Stimulated activated CD4-positive, alpha-beta T cell treated with anti-CD3 and anti-CD28 coated beads, Interleukin-1b, Interleukin-23, amount 100 ng/mL, for 24 hours (primary cell): ENCODE data around the gene ZNF678.
A peak's percentile ranks its signal among the peaks of the same experiment; 100 is the strongest.

Experiments
- DNase-seq, 4 experiments: peaks; one replicate each; pipeline ENCODE4 v3.0.0-alpha.2; 2020; ENCODE audit warnings: low read depth in 4 of 4, low spot score in 1 of 4

The ZNF678 gene

DNA sequence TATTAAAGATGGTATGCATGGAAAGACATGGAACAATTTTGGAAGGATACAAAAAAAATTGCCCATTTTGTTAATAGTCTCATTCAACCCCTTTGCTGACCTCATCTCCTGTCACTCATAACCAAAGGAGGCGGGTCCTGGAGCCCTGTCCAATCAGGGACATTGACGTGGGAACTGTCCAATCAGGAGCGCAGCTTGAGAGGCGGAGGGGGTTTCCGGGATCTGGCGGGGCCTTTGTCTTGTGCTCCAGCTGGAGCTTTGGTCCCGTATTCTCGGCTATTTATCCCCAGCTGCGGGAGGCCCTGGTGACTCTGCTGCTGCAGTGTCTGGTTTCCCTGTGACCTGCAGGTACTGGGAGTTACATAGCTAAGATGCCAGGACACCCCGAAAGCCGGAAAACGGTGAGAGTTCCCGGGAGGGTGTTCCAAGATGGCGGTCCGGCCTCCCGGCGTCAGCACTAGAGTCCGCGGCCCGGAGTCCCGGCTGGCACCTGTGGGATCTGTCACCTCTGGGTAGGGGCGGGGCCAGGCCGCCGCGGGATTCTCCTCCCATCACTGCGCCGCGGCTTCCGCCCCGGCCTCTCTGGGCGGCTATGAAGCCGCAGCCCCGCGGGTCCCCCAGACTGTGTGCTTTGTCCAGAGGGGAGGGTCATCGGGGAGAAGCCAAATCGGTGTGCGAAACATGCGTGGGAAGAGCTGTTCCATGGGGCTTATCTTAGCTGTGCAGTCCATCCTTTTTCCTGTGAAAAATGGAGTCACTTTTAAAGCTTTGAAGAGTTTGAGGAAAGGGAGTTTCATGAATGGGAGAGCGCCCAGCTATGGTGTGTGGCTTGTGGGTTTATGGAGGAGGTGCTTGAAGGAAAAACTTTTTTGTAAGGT lies at the start of gene ZNF678:
Gene ZNF678 (plus strand): TSS at position 233 of the 878 bp plus-strand sequence. CDS start 87,436 bp downstream, outside the sequence.
- peak; percentile 57 to 83 (median 72) for DNase-seq

DNA sequence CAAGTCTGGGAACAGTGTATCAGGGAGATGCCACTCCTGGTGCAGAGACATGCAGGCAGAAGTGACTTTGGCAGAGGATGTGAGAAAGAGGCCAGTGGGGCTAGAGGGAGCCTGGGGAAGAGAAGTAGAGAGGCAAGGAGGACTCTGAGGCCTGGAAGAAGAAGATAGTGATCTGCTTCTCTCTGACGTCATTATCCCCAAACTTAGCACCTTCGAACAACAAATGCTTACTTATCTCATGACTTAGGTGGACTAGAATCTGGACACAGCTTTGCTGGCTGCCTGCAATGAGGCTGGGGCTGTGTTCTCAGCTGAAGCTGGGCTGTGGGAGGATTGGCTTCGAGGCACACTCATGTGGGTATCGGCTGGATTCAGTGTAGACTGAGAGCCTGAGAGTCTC lies 44.5 kb upstream of the ZNF678 start:
- no peak for DNase-seq

DNA sequence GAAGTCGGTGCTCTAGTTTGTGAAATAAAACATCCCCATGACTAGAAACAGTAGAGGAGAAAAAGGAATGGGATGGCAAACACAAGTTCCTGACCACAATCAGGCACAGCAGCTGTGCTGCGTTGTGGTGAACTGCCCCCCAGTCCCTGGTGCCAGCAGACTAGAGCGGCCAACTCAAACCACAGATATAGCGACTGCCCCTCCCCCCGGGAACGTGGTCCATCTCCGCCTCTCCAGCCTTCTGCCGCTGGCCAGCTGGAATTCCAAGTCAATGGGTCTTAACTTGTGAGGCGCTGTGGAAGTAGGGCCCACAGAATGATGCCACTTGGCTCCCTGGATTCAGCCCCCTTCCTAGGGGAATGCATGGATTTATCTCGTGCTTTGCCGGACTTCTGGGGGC lies 41.6 kb upstream of the ZNF678 start:
- DNase-seq: no peak

DNA sequence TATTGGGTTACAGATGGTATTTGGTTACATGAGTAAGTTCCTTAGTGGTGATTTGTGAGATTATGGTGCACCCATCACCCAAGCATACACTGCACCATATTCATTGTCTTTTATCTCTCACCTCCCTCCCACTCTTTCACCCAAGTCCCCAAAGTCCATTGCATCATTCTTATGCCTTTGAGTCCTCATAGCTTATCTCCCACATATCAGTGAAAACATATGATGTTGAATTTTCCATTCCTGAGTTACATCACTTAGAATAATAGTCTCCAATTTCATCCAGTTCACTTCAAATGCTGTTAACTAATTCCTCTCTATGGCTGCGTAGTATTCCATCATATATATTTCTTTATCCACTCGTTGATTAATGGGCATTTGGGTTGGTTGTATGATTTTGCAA lies 36.8 kb upstream of the ZNF678 start:
- DNase-seq: no peak

DNA sequence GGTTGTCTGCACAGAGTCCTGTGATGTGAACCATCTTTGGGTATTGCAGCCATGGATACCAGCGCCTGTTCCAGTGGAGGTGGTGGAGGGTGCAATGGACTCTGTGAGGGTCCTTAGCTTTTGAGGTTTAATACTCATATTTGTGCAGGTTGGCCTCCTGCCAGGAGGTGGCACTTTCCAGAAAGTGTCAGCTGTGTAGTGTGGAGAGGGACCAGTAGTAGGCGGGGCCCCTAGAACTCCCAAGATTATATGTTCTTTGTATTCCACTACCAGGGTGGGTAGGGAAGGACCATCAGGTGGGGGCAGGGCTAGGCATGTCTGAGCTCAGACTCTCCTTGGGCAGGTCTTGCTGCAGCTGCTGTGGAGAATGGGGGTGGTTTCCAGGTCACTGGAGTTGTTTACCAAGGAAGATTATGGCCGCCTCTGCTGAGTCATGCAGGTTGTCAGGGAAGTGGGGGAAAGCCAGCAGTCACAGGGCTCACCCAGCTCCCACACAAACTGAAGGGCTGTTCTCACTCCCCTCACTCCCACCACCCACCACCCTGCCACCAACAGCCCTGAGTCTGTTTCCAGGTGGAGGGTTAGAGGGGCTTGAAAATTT lies 31.2 kb upstream of the ZNF678 start:
- no peak for DNase-seq

DNA sequence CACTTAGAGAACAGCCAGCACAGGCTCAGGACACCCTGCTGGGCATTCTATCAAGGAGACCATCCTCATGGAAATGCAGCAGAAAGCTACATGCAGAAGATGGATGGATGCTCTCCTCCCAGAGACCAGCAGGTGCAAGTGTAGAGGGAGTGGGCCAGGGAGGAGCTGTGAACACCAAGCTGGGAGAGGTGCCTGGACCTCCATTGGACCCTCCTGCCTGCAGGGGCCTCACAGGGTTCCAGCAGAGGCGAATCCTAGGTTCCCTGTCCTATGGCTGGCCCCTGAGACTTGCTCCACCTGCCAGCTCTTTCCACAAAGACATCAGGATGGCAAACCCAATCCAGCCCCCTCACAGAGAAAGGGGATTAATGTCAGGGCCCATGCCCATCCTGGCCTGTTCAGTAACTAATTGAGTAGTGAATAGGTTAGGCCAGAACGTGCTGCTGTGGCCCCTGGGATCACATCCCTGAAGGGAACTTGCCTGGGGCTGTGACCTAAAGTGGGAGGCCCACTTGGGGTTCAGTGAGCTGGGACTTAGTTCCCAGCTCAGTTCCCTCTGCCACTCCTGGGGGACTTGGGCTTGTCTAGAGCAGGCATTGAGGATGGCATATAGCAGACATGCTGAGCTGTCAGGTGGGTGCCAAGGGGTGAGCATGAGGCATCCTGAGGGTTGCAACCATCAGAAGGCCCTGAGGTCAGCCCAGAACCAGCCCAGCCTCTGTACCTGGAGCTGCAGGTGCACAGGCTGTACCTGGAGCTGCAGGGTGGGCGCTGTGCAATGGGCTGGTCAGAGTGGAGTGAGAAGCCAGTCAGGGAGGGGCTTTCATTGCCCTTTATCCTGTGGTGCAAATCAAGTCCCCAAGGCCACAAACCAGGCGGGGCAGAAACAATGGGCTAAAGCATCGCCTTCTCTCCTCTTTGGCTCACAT lies 22.9 kb upstream of the ZNF678 start:
- no peak for DNase-seq

DNA sequence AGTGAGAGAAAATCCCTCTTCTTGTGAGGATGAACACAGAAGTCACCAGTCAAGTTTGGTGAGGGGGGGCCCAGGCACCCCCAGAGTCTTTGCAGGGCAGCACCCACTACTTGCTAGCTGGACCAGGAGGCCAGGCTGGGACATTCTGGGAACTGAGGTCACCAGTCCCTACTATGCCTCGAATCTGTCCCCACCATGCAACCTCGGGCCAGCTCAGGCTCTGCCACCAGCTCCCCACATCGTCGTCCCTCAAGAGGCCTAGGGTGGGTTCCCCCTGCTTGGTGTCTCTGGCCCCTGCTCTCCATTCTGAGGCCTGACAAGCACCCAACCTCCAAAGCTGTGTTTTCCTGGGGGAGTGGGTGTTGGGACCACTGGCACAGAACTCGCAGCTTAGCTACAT lies 22.2 kb upstream of the ZNF678 start:
- no peak for DNase-seq

DNA sequence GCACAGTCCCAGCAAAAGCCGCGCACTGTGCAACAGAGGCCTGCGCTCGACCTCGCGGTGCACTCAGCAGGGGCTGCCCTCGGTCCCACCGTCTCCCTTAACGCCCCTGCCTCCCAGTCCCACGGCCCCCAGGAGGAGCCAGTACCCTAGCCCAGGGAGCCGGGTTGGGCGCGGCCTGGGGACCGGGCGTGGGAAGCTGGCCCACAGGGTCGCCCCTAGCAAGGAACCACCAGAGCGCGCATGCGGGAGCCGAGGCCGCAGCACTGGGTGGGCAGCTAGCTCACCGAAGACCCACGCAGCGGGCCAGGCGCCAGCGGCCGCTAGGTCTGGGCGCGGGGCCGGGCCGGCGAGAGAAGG lies 21.6 kb upstream of the ZNF678 start:
- no peak for DNase-seq

DNA sequence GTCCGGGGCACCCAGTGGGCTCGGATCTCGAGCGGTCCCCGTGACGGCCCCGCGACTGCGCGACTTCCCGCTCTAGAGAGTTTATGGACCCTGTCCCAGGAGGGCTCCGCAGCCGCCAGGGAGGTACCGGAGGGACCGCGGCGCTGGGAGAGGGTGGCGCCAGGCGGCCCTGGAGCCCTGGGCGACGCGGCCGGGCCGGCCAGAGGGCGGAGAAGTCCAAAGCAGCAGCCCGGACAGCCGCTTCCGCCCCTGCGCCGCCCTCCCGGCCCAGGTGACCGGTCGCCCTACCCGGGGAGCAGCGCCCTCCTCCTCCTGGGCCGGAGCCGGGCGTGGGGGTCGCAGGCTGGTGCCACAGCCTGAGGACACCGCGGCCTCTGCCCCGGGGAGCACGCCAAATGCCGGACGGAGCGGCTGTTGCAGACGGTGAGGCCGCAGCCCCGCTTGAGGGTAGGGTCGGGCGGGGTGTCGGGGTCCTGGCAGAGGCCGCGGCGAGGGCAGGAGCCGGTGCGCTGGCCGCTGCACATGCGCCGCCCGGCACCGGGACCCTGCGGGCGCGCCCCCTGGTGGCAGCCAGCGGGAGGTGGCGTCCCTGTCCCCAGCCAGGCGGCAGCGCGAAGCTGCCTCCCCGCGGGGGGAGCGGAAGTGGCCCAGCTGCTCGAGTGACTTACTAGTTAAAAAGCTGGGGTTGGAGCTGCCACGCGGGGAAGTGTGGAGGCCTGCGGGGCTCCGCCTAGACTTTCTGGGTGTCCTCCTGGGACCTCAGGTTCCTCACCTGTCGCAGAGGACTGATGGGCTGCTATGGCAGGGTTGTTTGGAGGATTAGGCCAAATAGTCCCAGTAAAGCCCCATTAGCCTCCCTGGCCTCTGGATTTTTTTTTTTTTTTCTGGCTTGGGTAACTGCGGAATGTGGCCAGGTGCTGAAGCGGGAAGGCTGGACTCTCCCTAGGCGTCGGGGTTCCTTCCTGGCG lies 20.9 kb upstream of the ZNF678 start:
- DNase-seq: peak; percentile 77 to 86 (median 81)

DNA sequence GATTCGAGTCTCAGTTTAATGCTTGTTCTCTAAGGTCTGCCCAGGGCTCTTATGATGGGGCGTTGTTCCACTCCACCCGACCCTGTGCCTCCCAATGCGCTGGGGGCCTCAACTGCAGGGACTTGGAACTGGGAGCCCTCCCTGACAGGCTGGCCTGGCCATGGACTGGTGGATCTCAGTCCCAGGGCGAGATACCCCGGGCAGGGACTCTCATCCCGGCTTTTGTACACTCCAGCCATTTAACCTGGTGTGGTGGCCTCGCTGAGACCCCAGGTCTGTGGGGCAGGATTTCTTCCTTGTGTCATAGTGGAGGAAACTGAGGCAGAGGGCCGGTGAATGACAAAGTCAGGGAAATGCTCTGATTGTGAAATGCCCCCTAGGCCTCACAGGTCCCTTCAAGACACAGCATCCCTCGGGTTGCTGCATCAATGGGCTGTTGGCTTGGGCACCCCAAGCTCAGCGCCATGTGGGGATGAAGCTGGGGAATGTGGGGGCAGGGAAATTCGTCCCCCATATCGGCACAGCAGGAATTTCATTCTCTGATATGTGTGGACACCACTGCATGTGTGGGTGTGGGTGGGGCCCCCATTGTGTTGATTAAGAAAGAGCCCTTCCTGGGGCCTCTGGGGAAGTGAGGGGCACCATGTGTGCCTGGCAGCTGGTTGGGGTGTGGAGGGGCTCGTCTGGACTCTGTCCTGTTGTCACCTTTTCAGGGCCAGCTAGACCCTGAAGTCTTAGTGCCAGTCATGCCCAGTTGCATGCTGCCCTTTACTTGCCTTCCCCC lies 19.9 kb upstream of the ZNF678 start:
- no peak for DNase-seq

DNA sequence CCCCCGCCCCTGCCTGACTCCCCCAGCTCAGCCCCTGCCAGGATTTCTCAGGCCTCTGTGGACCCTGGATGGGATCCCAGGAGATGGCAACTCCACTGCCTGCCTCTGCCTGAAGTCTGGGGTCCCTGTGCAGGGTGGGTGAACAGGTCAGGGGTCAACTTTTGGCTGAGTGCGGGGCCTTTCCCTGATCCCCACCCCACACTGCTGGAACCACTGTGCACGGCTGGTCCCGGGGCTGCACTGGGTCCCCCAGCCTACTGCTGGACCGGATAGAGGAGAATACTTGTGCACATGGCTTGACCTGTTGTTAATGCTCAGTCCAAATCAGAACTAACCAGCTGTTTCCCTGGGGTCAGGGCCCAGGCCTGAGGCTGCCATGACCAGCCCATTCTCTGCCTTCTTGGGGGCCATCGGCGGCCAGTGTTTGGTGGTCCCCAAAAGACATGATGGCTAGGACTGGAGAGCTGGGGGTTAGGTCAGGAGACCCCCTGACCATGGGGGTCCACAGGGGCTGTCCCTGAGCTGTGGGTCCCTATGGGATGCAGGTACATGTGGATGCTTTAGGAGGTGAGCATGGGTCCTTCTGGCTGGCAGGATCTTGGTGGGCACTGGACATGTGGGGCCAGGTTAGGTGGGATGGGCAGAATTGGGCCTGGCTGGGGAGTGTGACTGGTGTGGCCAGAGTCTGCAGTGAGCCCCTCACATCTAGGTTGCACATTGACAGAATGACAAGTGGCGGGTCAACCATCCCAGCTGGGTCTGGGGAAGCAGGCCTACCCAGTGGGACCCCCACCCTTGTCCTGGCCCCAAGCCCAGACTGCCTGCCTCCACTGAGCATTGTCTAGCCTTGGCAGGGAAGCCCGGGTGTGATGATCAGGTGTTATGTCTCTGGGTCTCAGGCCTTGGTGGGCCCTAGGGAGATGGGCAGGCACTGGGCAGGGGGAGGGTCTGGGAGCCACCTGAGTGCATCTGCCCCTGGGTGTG lies 19.0 kb upstream of the ZNF678 start:
- DNase-seq: no peak

DNA sequence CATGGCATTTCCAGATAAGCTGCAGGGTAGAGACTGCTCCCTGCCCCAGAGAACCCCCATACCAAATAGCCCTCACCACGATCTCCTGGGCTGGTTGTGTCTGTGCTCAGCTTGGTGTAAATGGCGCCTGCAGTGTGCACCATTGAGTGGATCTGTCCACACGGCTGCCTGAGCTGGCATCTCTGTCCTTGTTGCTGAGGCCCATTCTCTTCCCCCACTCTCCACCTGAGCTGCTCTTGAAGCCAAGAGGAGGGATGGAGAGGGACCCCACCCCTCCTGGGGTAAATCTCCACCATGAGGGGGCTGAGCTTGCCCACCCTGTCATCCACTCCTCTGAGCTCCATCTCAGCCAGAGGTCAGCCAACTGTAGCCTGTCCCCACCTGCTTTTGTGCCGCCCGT lies 18.0 kb upstream of the ZNF678 start:
- no peak for DNase-seq

DNA sequence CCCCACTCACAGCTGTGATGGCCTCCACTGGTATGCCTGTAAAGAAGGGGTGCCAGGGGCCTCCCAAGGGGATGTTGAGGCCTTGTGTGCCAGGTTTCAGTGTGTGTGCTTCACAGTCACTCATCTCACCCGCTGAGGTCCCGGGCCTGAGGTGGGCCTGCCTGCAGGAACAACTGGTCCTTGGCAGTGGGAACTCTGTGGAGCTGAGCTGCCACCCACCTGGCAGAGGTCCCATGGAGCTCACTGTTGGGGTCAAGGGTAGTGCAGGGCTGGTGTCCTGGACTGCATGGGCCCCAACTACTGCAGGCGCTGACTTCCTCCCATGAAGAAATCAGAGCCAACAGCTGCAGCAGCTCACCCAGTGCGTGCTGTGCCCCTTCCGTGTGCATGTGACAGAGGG lies 17.3 kb upstream of the ZNF678 start:
- no peak for DNase-seq

DNA sequence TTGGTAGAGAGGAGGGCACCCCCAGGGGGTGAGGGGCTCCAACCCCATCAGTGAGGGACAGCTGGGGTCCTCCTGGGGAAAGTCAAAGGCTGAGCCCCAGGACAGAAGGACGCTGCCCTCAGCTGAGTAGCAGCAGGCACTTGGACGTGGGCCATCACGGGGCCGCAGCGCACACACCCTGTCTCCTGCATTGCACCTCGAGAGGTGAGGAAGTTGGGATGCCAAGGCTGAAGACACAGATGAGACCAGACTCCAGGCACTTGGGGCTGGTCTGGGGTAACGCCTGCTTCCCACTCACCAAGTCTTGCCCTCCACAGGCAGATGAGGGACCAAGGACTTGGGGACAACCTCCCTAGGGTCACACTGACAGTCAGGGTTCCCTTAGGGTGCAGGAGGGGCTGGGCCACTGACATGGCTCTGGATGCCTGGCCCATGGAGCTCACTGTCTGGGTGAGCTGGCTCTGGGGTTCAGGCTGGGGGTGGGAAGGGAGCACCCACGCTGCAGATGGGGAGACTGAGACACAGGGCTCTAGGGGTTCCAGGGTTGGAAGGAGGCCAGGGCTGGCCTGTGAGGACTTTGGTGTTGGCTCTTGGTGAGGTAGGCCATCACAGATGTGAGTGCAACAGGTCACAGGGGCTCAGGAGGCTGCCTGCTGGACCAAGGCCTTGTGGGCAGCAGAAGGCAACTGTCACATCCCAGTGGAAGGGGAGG lies 16.6 kb upstream of the ZNF678 start:
- no peak for DNase-seq

DNA sequence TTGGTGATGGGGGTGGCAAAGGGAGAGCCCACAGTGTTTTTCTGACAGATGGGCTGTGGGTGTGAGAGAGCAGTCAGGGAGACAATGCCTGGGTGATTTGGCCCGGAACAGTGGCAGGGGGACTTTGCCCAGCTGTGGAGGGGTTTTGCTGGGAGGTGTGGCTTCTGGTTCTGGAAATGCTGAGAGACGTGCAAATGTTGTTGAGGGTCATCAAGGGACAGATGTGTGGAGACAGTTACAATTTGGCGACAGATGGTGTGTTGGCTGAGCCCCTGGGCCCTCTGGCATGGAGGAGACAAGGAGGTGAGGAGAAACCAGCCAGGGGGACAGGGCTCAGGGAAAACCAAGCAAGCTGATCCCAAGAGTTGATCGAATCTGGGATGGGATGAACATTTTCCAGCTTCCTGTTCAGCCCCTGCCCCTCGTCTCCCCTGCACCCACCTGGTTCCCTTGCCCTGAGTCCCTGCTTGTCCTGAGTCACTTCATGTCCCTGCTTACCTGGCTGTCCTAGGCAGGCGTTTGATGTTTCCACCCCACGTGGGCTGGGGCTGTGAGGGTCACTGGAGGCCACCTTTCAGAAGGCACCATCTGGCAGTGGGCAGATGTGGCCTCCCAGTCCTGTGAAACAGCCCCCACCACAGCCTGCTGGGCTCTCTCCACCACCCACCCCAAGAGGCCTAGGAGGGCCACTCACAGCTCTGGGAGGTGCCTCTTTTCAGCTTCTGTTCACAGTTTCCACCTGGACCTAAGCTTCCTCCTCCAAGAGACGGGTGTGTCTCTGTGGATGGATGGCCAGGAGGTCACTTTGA lies 15.8 kb upstream of the ZNF678 start:
- no peak for DNase-seq

DNA sequence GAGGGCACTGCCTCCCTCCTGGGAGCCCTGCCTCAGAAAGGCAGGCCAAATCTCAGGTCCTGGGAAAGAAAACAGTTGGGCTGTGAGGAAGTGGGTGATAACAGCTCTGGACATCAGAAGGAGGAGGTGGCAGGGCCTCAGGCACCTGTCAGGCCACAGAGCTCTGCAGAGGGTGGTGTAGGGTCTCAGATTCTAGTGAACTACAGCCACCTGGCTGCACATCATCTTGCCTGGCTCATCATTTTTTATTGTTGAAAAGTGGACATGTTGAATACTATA lies 15.3 kb upstream of the ZNF678 start:
- no peak for DNase-seq

DNA sequence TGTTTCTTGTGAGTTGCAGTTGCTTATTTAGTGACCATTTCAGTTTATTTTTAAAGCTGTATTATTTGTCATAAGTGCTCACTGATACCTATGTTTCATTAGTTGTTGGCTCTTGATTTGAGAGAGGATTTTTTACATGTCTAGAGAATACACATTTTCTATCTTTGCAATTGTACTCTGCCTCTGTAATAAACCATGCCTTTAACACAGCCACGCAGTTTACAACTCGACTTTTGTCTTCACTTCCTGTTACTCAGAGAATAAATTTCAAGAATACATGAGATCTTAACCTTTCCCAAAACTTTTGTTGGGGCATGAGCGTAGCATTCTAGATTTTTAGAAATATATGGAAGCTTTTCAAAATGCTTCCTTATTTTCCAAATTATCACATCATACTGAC lies 14.9 kb upstream of the ZNF678 start:
- no peak for DNase-seq
